Activated CD8-positive, alpha-beta memory T cell treated with anti-CD3 and anti-CD28 coated beads, Interleukin-2, amount 50 U/mL, for 24 hours (primary cell): Measurements from ENCODE around the gene GOT2.
A peak's percentile ranks its signal among the peaks of the same experiment; 100 is the strongest.
"Not testable (repeated sequence)": the region's sequence is repeated elsewhere in the genome, so short reads cannot be mapped to it uniquely, and the experiment has no call there.

Source experiments
- DNase-seq: peaks from one replicate; pipeline ENCODE4 v3.0.0-alpha.2; 2020; ENCODE audit errors: extremely low read depth

Gene GOT2

DNA sequence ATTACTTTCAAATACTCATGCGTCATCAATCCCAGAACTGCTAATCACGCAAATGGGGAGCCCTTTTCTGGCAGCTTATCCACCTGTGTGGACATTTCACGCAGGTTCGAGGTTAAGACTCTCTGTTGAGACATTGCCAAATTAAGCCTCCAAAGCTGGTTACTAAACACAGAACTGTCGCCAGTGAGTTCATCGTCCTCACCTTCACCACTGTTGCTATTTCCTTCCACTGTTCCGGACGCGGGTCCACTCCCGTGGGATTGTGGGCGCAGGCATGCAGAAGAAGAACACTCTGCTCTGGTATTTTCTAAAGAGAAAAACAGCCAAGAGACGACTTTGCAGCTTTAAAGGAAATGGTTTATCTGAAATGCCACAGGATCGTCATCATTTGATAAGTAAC lies 16.1 kb downstream of the GOT2 start:
- DNase-seq, result no peak

DNA sequence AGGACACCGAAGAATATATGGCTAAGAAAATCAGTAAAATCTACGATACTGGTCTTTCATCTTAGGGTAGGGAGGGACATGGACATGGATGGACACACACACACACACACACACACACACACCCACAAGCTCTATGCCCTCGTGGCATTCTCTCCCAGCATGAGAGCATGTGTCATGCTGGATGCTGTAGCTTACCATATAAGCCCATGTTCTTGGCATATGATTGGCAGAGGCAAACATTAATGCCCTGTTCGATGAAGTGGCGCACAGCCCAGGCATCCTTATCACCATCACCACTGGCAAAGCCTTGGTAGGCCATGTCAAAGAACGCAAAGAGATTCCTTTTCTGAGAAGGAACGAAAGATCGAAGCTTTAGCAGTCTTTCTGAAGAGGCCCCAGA lies 17.6 kb downstream of the GOT2 start:
- no peak for DNase-seq

DNA sequence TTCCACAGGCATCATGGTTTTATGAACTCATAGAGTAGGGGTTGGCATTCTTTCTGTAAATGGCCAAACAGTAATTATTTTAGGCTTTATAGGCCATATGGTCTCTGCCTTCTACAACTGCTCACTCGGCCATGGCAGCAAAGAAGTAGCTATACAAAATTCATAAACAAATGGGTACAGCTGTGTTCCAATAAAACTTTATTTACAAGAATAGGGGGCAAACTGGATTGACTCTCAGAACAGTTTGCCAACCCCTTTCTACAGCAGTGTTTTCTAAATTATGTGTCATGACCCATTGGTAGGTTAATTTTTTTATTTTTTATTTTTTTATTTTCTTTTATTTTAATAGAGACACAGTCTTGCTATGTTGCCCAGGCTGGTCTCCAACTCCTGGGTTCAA lies 20.4 kb downstream of the GOT2 start:
- DNase-seq, result no peak

DNA sequence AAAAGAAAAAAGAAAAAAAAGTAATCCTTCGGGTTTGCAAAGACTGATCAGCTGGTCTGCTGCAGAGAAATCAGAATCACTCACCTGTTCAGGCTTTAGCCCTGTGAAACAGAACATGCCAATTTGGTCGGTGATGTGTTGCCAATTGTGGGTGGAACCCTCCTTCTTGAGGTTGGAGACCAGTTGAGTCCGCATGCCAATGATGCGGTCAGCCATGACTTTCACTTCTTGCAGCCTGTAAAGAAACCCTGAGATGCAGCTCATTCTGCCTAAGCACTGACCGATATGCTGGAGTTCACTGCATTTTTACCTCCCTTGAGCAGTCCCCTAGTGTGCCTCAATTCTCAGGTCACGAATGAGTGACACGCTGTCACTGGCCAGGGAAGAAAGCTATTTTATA lies 24.8 kb downstream of the GOT2 start:
- DNase-seq, result no peak

DNA sequence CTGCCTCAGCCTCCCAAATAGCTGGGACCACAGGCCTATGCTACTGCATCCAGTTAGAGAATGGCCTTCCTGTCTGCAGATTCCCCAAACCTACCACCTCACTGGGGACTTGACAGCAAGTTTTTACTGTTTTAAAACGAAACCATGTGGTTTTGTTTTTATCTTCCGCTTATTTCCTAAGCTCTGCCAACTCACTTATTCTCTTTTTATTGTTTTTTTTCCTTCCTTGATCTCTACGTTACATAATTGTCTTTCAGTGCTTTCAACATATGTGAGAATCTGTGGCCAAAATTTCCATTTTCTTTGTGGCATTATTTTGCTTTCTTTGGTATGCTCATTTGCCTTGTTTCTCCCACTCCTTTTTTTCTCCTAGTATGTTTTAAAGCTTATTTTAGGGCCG lies 35.0 kb downstream of the GOT2 start:
- DNase-seq, result no peak

DNA sequence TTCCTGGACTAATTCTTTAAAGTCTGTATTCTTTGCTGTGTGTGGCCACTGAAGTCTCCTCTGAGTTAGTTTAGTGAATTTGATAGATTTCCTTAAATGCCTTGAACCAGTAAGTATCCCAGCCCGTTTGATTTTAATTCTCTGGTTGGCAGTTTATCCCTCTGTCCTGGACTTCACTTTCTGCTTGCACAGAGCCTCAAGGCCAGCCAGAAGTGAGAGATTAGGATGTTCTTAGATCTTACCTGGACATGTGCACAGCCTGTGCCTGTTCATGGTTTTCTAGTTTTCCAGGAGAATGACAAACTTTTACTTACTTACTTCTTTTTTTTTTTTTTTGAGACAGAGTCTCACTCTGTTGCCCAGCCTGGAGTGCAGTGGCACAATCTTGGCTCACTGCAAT lies 38.7 kb downstream of the GOT2 start:
- no peak for DNase-seq

DNA sequence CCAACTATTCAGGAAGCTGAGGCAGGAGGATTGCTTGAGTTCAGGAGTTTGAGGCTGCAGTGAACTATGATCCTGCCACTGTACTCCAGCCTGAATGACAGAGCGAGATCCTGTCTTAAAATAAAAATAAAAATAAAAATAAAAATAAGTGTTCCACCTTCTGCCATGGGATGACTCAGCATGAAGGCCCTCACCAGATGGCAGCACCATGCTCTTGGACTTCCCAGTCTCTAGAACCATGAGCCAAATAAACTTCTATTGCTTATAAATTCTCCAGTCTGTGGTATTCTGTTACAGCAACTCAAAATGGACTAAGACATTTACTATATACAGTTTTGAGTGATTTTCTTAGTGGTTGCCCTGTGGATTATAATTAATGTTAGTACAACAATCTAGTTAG lies 41.7 kb downstream of the GOT2 start:
- DNase-seq, result no peak

DNA sequence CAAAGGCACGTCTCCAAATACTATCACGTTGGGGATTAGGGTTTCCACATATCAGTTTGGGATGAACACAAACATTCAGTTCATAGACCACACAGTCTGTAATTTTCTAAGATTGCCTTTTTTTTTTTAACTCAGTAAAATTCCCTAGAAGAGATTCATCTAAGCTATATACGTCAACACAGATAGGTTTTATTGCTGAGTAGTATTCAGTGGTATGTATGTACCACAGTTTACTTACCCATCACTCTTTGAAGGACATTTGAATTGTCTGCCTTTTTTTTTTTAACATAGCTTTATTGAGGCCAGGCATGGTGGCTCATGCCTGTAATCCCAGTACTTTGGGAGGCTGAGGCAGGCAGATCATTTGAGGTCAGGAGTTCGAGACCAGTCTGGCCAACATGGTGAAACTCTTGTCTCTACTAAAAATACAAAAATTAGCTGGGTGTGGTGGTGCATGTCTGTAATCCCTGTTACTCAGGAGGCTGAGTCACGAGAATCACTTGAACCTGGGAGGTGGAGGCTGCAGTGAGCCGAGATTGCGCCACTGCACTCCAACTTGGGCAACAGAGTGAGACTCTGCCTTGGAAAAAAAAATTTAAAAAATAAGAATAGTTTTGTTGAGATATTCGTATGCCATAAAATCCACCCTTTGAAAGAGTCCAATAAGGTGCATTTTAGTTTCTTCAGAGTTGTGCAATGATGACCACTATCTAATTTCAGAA lies 47.0 kb downstream of the GOT2 start:
- DNase-seq, result not testable (repeated sequence)

DNA sequence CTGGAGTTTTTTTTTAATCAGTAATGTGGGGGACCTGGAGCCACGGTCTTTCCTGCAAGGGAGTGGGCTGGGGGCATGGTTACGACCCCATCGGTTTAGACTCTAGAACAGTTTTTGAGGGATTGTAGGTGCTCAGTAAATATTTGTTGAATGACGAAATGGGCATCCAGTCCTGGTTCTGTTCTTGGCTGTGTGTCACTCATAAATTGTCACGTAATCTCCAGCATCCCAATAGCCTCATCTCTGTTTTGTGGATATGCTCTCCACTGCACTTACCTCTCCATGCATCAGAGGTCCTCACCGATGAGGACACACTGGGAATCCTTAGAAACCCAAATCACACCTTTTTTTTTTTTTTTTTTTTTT lies 49.0 kb downstream of the GOT2 start:
- no peak for DNase-seq

DNA sequence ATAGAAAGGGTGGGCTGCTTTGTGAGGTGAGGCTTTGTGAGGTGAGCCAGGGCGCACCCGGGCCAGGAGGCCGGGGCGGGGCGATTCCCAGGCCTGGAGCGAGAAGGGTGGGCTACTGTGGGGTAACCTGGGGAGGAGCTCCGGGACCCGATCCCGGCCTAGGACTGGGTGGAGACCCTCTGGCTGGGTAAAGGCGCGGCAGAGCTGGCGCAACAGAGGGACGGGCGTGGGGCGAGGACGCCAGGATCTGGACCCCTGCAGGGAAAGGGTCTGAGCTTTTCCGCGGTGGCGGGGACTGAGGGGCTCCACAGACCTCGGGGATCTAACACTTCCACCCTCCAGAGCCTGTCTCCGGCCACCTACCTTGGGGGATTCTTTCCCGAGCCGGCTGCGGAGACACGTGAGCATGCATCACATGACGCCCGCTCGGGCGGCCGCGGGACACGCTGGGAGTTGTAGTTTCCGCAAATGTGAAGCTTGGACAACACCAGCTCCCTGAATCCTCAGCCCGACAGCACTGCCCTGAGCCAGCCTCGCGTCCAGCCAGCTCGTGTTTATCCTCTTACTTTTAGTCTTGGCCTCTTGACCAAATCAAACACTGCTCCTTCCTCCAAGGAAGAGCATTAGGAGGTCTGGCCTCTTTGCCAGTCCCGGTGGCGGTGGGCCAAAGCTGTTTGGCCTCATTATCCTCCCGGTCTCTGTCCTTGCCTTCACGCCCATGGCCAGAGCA lies 49.6 kb downstream of the GOT2 start, which contains the start of gene SLC38A7:
Gene SLC38A7, minus strand, starts transcription at position 417 of the 730 bp plus-strand sequence. CDS start 4,644 bp downstream, outside the sequence.
- peak; percentile 40 for DNase-seq

DNA sequence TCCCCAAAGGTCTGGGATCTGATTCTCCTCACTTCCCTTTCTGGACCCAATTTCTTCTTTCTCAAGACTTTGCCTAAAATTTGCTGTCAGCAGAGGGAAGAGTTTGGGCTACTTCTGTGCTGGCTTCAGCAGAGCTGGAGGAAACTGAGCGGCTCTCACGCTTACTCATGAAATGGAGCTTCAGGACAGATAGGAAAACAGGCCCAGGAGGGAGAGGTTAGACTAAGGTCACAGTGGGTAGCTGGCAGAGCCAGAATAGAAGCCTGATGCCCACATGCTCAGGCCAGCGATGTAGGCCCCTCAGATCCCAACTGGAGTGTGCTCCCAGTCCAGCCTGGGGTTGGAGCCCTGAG lies 50.1 kb downstream of the GOT2 start:
- no peak for DNase-seq

DNA sequence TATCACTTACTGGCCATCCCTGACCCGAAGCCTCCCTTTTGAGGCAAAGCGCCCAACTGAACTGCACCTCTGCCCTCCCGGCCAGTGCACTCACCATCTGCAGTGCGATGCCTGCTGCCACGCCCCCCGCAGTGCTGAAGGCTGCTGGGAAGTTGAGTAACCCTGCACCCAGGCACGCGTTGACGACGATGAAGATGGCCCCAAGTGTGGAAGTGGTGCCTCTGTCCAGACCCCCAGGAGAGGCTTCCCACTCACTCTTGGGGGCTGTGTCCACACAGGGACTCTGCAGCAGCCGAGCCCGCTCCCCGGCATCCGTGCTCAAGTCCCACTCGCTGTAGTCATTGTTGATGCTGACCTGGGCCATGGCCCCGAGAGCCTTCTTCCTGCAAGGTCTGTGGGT lies 54.4 kb downstream of the GOT2 start:
- no peak for DNase-seq

DNA sequence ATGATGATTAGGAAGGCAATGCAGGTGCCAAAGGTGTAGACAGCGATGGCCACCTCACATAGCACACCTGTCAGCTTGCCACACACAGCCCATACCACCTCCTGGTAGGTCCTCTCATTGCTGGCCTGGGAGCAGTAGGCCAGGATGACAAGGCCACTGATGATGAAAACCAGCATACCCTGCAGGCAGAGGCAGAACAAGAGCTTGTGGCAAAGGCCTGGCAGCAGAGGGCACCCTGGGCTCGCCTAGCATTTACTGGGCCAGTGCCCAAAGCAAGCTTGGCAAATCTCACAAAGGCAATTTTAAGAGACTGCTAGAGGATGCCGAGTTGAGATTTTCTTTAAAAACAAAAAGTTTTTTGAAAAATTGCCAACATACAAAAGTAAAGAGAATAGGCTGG lies 55.4 kb downstream of the GOT2 start:
- DNase-seq, result no peak

DNA sequence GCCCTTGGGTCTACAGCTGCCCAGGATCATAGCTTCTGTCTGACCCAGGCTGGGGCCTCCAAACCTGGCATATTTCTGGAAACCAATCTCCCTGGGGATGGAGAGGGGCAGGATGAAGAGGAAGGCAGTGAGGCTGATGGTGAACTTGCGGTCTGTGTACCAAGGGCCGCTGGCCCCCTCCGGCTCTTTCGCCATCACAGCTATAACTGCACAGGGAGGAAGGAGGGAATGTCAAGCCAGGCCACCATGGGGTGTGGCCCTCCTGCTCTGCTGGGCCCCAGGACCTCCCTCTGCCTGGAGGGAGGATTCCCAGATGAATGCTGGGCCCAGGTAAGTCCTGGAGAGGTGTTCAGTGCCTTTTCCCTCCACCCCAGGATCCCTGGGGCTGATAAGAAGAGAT lies 55.8 kb downstream of the GOT2 start:
- DNase-seq, result no peak

DNA sequence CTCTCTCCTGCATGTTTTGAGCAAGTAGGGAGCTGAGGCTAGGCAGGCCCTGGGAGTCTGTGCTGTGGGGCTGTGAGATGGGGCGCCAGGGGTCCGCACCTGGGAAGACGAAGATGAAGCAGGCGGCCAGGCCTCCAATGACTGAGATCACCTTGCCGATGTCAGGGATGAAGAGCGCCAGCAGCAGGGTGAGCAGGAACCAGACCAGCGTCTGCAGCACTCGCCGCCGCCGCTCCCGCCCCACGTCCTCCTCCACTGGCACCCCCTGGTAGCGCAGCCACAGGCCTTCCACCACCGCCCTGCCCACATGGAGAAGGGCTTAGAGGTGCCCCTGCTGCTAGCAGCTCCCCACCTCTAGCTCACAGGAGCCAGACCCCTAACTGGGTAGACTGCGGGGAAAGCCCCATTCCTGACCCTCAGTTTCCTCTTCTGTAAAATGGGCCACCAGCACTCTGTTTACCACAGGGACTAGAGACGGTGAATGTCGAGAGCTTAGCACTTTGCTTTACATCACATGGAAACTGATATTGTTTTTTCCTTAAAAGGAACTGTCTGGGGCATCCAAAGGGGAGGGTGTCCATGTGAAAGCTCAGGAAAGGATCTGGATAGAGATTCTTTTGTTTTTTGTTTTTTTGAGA lies 63.1 kb downstream of the GOT2 start:
- DNase-seq, result no peak

DNA sequence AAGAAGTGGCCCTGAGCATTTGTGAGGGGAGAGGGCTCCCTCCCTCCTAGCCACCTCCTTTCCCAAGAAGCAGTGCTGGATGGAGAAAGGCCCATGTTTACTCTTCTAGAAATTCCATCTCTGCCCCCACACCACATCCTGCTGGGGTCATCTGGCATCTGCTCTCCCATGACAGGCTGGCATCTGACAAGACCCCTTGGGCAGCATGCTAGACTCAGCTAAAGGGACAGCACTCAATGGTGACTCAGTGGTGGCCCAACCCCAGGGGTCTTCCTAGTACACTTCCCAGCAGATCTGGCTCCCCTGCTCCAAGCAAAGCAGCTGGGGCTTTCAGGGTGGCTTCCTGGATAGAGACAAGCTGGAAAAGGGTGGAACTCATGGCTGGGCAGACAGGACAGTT lies 63.9 kb downstream of the GOT2 start:
- no peak for DNase-seq

DNA sequence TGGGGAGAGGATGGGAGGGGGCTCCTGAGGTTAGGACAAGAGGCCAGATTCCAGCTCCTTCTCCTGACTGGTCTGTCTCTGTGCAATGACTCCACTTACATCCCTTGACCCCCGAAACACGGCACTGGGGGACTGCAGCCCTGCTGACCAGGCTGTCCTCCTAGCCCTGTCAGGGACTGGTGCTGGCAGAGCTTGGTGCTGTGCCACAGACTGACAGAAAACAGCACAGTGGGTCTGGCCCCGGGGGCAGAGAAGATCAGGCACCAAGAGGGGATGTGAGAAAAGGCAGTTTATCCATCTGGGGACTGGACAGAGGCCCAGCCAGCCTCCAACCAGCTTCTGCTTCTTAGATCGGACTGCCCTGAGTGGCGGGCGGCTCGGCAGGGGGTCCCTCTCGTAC lies 68.9 kb downstream of the GOT2 start:
- no peak for DNase-seq

DNA sequence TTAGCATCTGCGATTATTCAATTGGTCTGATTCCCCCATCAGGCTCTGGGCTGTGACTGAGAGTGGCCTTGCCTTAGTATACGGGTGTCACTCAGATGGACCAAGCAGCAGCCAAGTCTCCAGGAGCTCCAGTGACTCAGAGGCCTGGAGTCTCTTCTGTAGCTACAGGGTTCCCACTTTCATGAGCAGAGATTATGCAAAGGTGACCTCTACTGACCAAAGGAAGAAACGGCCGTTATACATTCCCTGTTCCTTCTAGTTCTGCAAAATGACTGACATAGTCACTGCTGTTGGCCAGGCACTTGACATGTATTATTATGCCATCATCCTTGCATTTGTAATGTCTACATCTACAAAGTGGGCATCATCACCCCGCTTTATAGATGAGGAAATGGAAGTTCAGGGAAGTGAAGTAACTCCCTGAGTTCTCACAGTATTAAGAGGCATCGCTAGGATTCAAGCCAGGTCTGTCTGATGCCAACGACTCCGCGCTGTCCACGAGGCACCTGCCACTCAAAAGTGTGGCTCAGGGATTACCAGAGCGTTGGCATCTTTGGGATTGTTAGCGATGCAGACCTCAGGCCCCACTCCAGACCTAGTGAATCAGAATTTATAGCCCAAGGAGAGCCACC lies 72.8 kb downstream of the GOT2 start:
- DNase-seq, result no peak

DNA sequence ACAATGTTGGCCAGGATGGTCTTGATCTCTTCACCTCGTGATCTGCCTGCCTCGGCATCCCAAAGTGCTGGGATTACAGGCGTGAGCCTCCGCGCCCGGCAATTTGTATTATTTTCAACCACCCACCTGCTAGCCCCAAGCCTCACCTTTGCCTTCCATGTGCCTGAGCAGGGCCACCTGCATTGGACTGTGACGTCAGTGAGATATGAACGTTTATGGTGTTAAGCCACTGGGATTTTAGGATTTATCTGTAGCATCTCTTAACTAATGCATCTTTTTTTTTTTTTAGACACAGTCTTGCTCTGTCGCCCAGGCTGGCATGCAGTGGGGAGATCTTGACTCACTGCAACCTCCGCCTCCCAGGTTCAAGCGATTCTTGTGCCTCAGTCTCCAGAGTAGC lies 74.2 kb downstream of the GOT2 start:
- not testable (repeated sequence) for DNase-seq

DNA sequence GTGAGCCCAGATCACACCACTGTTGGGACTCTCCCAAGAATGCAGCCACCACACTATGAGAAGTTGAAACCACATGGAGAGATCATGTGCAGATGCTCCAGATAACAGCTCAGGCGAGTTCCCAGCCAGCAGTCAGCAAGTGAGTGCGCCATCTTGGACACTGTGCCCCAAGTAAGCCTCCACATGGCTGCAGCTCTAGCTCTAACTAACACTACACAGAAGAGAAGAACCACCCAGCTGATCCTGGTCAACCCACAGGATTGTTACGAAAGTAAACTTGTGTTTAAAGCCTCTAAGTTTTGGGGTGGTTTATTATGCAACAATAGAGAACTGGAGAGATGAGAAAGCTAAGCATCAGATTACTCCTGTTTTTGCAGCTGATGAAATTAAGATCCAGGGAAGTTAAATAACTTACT lies 75.3 kb downstream of the GOT2 start:
- no peak for DNase-seq
